HUES6 (cell line): ENCODE measurements around the gene R3HDM1.
"Not testable (repeated sequence)": the region's sequence is repeated elsewhere in the genome, so short reads cannot be mapped to it uniquely, and the experiment has no call there.

ENCODE experiments used
- H3K27ac ChIP-seq: 2 replicates; pipeline ENCODE4 v1.7.0; 2013; ENCODE audit warnings: low read depth, mild to moderate bottlenecking, low read length, inconsistent platforms
- H3K27me3 ChIP-seq: 2 replicates; pipeline ENCODE4 v1.6.1; 2013; ENCODE audit warnings: low read length; ENCODE audit not compliant: control insufficient read depth, insufficient read depth
- H3K36me3 ChIP-seq: 2 replicates; pipeline ENCODE4 v1.6.1; 2013; ENCODE audit warnings: low read length; ENCODE audit not compliant: control insufficient read depth, insufficient read depth
- H3K4me1 ChIP-seq: 2 replicates; pipeline ENCODE4 v1.6.1; 2013; ENCODE audit warnings: low read length; ENCODE audit not compliant: control insufficient read depth, insufficient read depth
- H3K4me3 ChIP-seq: 2 replicates; pipeline ENCODE4 v1.5.1; 2013; ENCODE audit warnings: low read depth, low read length
- H3K9ac ChIP-seq: one replicate; pipeline ENCODE4 v1.6.1; 2013; ENCODE audit warnings: mild to moderate bottlenecking, low read length
- H3K9me3 ChIP-seq: 2 replicates; pipeline ENCODE4 v1.6.1; 2013; ENCODE audit warnings: low read depth, low read length; ENCODE audit not compliant: control insufficient read depth, insufficient read depth

The R3HDM1 gene

GRCh38 chr2:135530313-135531230 lies 712 bp upstream of the R3HDM1 start, which contains the start of gene ZRANB3:
TSS of gene ZRANB3 (minus strand) at chr2:135531218.
- Histone ChIP-seq H3K27ac (peak within 1 kb of the TSS; percentile 82), H3K36me3 (peaks cover 2% of the 10 kb centered on the region; the same call in 1 of the 2 replicates), H3K27me3 (no peaks in the 10 kb centered on the region), H3K9ac (peak within 1 kb of the TSS; percentile 88), H3K4me1 (no peaks in the 10 kb centered on the region), H3K9me3 (no peaks in the 10 kb centered on the region; the same call in 1 of the 2 replicates), H3K4me3 (peak within 1 kb of the TSS; percentile 83)

- H3K9me3 ChIP-seq = peaks cover 10% of the 10 kb centered on the region
- no peaks in the 10 kb centered on the region for H3K27me3 ChIP-seq
- H3K4me3 ChIP-seq = peak overlapping the region; percentile 83
- H3K36me3 ChIP-seq = peaks cover 8% of the 10 kb centered on the region
- no peak overlapping the region for H3K9ac ChIP-seq
- no peaks in the 10 kb centered on the region for H3K4me1 ChIP-seq
- H3K27ac ChIP-seq = no peak overlapping the region
These were observed 1.3 kb downstream of the R3HDM1 start for GRCh38 chr2:135532581-135532980.

DNA sequence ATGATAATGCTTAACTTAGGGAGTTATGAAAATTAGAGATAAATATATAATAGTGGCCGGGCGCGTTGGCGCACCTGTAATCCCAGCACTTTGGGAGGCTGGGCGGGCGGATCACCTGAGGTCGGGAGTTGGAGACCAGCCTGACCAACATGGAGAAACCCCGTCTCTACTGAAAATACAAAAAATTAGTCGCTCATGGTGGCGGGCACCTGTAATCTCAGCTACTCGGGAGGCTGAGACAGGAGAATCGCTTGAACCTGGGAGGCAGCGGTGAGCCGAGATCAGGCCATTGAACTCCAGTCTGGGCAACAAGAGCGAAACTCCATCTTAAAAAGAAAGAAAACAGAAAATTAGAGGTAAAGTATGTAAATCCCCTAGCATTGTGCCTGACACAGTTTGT lies 2.3 kb downstream of the R3HDM1 start:
- H3K9me3 ChIP-seq = peaks cover 13% of the 10 kb centered on the region
- H3K9ac ChIP-seq, H3K27ac ChIP-seq, H3K27me3 ChIP-seq, H3K4me3 ChIP-seq, H3K4me1 ChIP-seq: not testable (repeated sequence)
- H3K36me3 ChIP-seq = peaks cover 14% of the 10 kb centered on the region

DNA sequence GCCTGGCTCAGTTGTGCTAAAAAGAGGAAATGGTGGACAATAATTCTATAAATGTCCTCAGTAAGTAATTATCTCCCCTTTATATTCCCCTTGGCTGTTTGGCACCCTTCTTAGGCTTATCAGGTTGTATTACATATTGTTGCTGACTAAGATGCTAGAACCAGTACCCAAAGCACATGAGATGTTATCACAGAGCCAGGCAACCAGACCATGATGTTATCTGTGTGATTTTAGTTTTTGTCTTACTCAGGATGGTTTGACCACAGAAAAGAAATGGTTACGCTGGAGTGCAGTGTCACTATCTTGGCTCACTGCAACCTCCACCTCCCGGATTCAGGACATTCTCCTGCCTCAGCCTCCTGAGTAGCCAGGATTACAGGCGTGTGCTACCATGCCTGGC lies 15.2 kb downstream of the R3HDM1 start:
- Histone ChIP-seq H3K27ac (no peak overlapping the region), H3K4me3 (no peak overlapping the region), H3K9me3 (no peaks in the 10 kb centered on the region), H3K4me1 (no peaks in the 10 kb centered on the region), H3K27me3 (no peaks in the 10 kb centered on the region), H3K9ac (no peak overlapping the region), H3K36me3 (no peaks in the 10 kb centered on the region)

DNA sequence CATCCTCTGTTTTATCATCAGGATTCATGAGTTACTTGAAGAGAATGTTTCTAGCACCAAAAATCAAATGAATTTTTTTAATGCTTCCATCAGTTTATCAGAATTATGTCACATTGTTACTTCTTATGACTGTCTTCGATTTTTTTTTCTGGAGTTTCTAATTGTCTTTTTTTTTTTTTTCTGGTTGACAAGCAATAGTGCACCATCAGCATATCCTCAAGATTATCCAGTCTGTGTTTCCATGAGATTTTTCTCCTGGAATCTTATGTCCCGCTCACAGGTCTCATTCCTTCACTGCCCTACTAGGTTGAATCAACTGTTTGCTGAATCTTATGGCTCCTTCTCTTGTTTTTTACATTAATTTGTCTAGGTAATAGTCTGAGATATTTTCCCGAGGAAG lies 16.0 kb downstream of the R3HDM1 start:
- Histone ChIP-seq H3K9me3 (no peaks in the 10 kb centered on the region), H3K27me3 (no peaks in the 10 kb centered on the region), H3K36me3 (no peaks in the 10 kb centered on the region), H3K27ac (no peak overlapping the region), H3K4me1 (no peaks in the 10 kb centered on the region), H3K9ac (no peak overlapping the region), H3K4me3 (no peak overlapping the region)

DNA sequence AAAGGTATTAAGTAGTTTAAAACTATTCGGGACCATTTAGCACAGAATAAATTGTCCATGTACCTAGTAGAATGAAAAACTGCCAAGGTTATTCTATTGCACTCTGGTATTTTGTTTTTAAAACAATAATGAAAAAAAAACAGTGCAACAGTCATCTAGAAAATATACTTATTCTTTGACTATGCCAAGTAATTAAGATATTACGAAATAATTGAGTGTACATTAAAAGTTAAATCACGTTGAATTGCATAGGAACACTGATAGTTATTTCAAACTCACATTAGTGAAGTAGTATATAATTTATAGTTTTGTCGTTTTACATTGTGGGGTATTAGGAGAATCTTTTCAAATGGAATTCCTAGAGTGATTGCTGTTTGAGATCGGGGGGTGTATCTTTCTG lies 20.1 kb downstream of the R3HDM1 start:
- Histone ChIP-seq H3K9me3 (no peaks in the 10 kb centered on the region), H3K27me3 (no peaks in the 10 kb centered on the region), H3K4me3 (no peak overlapping the region), H3K36me3 (peaks cover 7% of the 10 kb centered on the region), H3K4me1 (no peaks in the 10 kb centered on the region), H3K9ac (no peak overlapping the region), H3K27ac (no peak overlapping the region)

DNA sequence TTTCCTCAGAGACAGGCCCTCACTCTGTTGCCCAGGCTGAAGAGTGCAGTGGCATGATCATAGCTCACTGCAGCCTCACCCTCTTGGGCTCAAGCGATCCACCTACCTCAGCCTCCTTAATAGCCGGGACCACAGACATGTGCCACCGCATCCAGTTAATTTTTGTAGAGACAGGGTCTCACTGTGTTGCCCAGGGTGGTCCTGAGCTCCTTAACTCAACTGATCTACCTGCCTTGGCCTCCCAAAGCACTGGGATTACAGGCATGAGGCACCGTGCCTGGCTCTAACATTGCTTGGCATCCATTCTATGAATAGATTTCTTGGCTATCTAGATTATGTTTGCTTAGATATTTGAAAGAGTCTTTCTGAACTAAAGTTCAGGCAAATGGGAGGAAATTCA lies 21.6 kb downstream of the R3HDM1 start:
- Histone ChIP-seq H3K4me1 (peaks cover 1% of the 10 kb centered on the region; the same call in 1 of the 2 replicates), H3K9me3 (no peaks in the 10 kb centered on the region), H3K27me3 (no peaks in the 10 kb centered on the region), H3K27ac (no peak overlapping the region), H3K4me3 (no peak overlapping the region), H3K9ac (no peak overlapping the region), H3K36me3 (peaks cover 7% of the 10 kb centered on the region)

DNA sequence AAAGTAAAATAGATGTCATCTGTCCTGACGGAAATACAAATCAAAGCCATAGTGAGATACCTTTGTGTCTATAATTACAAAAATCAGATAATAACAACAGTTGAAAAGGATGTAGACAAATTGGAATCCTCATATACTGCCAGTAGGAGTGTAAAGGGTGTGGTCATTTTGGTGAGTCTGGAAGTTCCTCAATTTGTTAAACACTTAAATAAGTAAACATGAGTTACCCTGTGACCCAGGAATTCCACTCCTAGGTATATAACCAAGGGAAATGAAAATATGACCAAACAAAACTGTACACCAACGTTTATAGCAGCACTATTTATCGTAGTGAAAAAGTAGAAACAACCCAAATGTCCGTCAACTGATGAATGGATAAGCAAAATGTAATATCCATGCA lies 24.0 kb downstream of the R3HDM1 start:
- H3K9me3 ChIP-seq = no peaks in the 10 kb centered on the region
- no peak overlapping the region for H3K9ac ChIP-seq
- H3K27ac ChIP-seq = no peak overlapping the region
- no peaks in the 10 kb centered on the region for H3K27me3 ChIP-seq
- peaks cover 4% of the 10 kb centered on the region; the same call in 1 of the 2 replicates for H3K4me1 ChIP-seq
- H3K36me3 ChIP-seq = peaks cover 7% of the 10 kb centered on the region
- no peak overlapping the region for H3K4me3 ChIP-seq

DNA sequence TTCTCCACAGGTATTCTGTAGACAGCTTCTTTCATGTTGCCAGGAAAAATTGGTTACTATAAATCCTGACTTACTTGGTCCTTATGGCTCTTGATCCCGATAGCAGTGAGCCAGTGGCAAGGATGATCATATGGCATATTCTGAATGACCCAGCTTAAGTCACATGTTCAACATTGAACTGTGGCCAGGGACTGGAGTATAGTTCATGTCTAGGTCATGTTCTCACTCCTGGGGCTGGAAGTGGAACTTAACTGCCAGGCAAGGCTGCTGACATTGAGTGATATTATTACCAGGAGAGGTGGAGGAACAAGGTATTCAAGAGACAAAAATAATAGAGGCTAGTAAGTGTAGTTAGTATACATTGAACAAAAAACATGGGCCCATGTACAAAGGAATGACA lies 26.2 kb downstream of the R3HDM1 start:
- H3K9me3 ChIP-seq = no peaks in the 10 kb centered on the region
- H3K4me3 ChIP-seq = no peak overlapping the region
- peaks cover 7% of the 10 kb centered on the region for H3K36me3 ChIP-seq
- no peak overlapping the region for H3K27ac ChIP-seq
- H3K27me3 ChIP-seq = no peaks in the 10 kb centered on the region
- H3K4me1 ChIP-seq = peaks cover 4% of the 10 kb centered on the region; the same call in 1 of the 2 replicates
- no peak overlapping the region for H3K9ac ChIP-seq

GRCh38 chr2:135561925-135562324 lies 30.6 kb downstream of the R3HDM1 start:
- H3K9ac ChIP-seq = no peak overlapping the region
- H3K4me3 ChIP-seq = no peak overlapping the region
- peaks cover 4% of the 10 kb centered on the region; the same call in 1 of the 2 replicates for H3K4me1 ChIP-seq
- H3K27me3 ChIP-seq = no peaks in the 10 kb centered on the region
- H3K9me3 ChIP-seq = no peaks in the 10 kb centered on the region
- no peaks in the 10 kb centered on the region for H3K36me3 ChIP-seq
- no peak overlapping the region for H3K27ac ChIP-seq

- Histone ChIP-seq H3K4me3 (no peak overlapping the region), H3K27me3 (no peaks in the 10 kb centered on the region), H3K9ac (no peak overlapping the region), H3K9me3 (no peaks in the 10 kb centered on the region), H3K4me1 (no peaks in the 10 kb centered on the region), H3K36me3 (no peaks in the 10 kb centered on the region), H3K27ac (no peak overlapping the region)
These were observed 32.5 kb downstream of the R3HDM1 start for GRCh38 chr2:135563793-135564192.
